Measurements from ENCODE around the gene GLI3.

GLI3 gene

DNA sequence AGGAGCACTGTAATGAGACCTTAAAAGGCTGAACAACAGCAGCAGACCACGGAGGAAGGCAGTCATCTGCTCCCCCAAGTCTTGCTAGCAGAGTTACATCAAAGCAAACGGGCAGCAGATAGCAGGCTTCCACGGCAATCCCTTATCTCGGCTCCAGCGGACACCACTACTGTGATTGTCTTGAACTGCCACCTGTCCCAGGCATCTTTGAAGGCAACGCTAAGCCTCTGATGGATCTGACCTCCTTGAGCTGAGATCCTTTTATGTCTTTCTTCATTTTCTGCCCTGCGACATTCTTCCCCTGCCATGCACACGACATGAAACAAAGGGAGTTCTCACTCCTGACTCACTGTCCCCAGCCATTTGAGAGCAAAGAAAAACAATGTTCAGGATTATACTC, 111.7 kb downstream of the GLI3 start:
- Mint-ChIP-seq H3K4me3 (no peak overlapping the region), H3K36me3 (ENCODE audit: low read depth) (no peaks in the 10 kb centered on the region), H3K27me3 (no peaks in the 10 kb centered on the region), H3K4me1 (ENCODE audit: low read depth) (no peaks in the 10 kb centered on the region), H3K27ac (no peak overlapping the region), H3K9me3 (no peaks in the 10 kb centered on the region)
- intact Hi-C loops (cut with micrococcal nuclease) = no loop called here

DNA sequence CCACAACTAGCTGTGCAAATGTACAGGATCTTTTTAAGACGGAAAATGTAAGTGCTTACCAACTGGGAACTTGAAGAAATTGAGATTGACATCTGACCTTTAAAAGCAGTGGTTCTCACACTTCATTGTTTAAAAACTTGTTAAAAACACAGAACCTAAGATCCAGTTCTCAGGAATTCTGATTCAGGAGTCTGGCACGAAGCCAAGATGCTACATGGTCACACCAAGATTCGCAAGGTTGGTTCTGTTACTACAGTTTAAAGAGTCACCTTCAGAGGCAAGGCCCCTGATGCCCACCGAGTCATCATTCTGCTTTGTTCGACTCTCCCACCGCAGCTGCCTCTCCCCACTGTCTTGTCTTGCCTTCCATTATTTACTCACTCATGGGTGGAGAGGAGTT, 113.3 kb downstream of the GLI3 start:
- intact Hi-C loops (cut with micrococcal nuclease) = no loop called here
- Mint-ChIP-seq H3K4me1 (ENCODE audit: low read depth) (no peaks in the 10 kb centered on the region), H3K4me3 (no peak overlapping the region), H3K9me3 (no peaks in the 10 kb centered on the region), H3K27ac (no peak overlapping the region), H3K27me3 (no peaks in the 10 kb centered on the region), H3K36me3 (ENCODE audit: low read depth) (no peaks in the 10 kb centered on the region)

DNA sequence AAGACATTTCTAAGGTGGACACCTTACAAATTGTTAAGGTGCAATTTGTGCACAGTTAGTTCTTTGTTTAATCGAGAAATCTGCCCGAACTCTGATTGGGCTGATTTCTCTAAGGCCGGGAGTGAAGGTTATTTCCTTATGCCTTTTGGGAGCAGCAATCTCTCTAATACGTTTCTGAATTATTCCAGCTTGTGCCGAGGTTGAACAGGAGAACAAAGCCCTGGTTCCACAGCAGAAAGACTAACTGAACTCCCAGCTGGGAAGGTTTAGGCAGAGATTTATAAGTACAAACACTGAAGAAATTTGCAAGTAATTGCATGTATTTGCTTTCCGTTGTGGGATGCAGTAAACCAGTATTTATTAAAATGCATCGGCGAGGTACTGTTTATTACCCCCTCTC, 116.8 kb downstream of the GLI3 start:
- intact Hi-C loops (cut with micrococcal nuclease) = no loop called here
- H3K4me1 Mint-ChIP-seq (ENCODE audit: low read depth) = no peaks in the 10 kb centered on the region
- no peak overlapping the region for H3K4me3 Mint-ChIP-seq
- H3K9me3 Mint-ChIP-seq = no peaks in the 10 kb centered on the region
- H3K36me3 Mint-ChIP-seq (ENCODE audit: low read depth) = no peaks in the 10 kb centered on the region
- H3K27me3 Mint-ChIP-seq = no peaks in the 10 kb centered on the region
- no peak overlapping the region for H3K27ac Mint-ChIP-seq

DNA sequence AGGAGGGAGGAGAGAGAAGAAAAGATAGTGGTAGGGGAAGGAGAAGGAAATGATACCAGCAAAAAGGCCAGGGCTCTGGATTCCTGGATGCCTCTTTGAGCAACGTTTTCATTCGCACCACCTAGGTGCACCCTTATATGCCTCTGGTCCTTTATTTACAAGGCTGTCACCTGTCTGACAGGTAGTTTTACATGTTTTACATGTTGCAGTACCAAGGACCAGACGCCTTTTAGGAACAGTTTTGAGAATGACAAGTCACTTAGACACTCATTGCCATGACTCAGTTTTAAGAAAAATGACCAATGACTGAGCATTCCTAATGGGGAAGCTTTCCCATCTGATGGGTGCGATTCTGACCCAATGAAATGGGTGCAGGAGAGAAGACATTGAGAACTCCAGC, 119.8 kb downstream of the GLI3 start:
- H3K4me1 Mint-ChIP-seq (ENCODE audit: low read depth) = no peaks in the 10 kb centered on the region
- no peak overlapping the region for H3K27ac Mint-ChIP-seq
- H3K27me3 Mint-ChIP-seq = no peaks in the 10 kb centered on the region
- intact Hi-C loops (cut with micrococcal nuclease) = no loop called here
- H3K4me3 Mint-ChIP-seq = no peak overlapping the region
- H3K9me3 Mint-ChIP-seq = no peaks in the 10 kb centered on the region
- no peaks in the 10 kb centered on the region for H3K36me3 Mint-ChIP-seq (ENCODE audit: low read depth)

DNA sequence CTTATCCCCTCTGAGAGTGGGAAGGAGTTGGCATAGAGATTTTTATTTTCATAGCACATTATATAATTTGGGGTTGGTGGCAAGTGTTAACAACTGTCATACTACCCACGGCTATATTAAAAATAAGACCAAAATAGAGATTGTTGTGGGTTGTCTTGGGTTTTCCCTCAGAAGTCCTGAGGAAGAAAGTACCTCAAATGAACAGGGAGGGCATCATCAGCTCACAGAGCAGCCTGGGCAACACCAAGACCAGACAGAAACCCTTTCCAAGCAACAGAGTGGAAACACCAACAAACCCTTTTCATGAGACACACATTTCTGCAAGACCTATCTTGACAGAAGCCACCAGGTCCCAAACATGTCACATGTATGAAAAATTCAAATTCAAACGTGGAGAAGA, 121.2 kb downstream of the GLI3 start:
- H3K27ac Mint-ChIP-seq = no peak overlapping the region
- intact Hi-C loops (cut with micrococcal nuclease) = no loop called here
- H3K4me1 Mint-ChIP-seq (ENCODE audit: low read depth) = no peaks in the 10 kb centered on the region

DNA sequence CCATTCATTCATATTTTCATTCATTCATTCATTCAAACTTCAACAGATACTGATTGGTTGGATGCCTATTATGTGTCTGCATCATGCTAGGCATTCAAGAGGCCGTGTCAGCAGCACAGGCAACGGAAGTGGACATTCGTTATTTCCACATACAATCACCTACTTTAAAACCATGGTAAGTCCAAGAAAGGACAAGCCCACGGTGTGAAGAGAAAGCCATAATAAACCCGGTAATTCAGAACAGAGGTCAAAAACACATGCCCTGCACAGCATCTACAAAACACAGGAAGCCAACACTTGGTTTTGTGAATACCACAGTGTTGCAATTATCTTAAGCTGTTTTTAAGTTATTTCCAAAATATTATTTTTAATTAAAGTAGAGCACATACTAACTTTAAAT, 126.7 kb downstream of the GLI3 start:
- no peak overlapping the region for H3K4me3 Mint-ChIP-seq
- H3K4me1 Mint-ChIP-seq (ENCODE audit: low read depth) = no peaks in the 10 kb centered on the region
- H3K27ac Mint-ChIP-seq = no peak overlapping the region

More for the DNA sequence above, 121.2 kb downstream of the GLI3 start:
- H3K9me3 Mint-ChIP-seq = no peaks in the 10 kb centered on the region
- H3K27me3 Mint-ChIP-seq = no peaks in the 10 kb centered on the region
- no peak overlapping the region for H3K4me3 Mint-ChIP-seq
- no peaks in the 10 kb centered on the region for H3K36me3 Mint-ChIP-seq (ENCODE audit: low read depth)

DNA sequence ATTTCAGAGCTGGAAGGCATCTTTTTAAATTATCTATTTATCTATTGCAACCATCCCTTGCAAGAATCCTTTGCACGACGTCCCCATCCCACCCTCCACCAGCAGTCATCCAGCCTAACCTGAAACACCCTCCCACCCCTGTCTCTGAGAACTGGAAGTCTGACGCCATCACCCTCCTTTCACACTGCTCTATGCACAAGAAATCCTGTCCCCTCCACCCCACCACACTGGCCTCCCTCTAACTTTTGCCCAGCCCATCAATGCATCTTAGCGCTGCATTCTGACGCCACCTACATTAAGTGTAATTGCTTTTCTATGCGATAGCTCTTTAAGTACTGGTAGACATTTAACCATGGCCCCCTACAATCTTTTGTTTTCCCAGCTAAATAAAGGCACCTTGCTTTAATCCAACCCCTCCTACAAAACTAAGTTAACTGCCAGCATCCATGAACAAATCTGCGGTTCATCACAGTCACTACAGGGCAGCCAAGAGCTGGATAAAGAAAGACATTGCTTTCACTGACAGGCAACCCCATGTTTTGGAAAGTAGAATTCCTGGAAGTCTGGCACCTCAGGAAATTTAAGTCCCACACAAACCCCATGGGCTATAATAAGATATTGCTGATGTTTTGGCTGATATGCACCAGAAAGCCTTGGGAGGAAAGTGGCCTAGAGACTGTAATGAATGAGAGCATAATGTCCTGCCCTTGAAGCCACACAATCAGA, 128.0 kb downstream of the GLI3 start:
- H3K27ac Mint-ChIP-seq = no peak overlapping the region
- peaks cover 12% of the 10 kb centered on the region for H3K27me3 Mint-ChIP-seq
- no peaks in the 10 kb centered on the region for H3K9me3 Mint-ChIP-seq
- no peaks in the 10 kb centered on the region for H3K4me1 Mint-ChIP-seq (ENCODE audit: low read depth)
- intact Hi-C loops (cut with micrococcal nuclease) = no loop called here
- H3K4me3 Mint-ChIP-seq = no peak overlapping the region
- H3K36me3 Mint-ChIP-seq (ENCODE audit: low read depth) = no peaks in the 10 kb centered on the region

More for the DNA sequence above, 126.7 kb downstream of the GLI3 start:
- H3K27me3 Mint-ChIP-seq = peaks cover 12% of the 10 kb centered on the region
- no peaks in the 10 kb centered on the region for H3K9me3 Mint-ChIP-seq
- intact Hi-C loops (cut with micrococcal nuclease) = no loop called here
- H3K36me3 Mint-ChIP-seq (ENCODE audit: low read depth) = no peaks in the 10 kb centered on the region

DNA sequence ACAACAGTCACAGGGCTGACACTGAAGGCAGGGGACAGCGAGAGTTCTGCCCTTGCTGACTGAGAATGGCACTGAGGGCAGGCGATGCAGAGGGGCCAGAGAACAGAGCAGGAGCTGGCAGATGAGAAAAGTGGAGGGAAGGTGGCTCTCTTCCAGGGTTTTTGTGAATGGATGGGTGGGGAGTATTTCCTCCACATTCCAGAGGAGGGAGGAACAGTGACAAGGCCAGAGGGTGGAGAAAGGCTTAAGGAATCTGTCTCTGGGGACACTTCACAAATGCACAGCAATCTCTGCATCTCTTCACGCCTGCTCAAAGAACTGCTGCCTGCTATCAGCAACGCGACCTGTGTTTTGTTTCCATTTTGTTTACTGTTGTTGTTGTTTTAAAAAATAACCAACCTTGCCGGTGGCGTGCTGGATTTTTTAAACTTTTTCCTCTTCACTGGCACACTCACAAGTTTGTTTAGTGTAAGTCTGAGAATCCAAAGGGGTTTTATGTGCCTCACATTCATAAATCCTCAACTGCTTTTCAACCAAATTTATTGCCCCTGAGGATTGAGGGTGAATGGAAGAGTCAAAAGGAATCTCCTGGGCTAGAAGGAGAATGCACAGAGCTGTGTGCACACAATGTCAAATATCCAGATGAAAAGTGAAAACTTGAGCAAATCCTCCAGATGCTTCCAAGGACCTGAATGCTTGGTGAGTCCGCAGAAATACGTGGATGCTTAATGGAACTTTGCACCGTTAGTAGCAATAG, 129.3 kb downstream of the GLI3 start:
- peaks cover 10% of the 10 kb centered on the region for H3K4me1 Mint-ChIP-seq (ENCODE audit: low read depth)
- H3K4me3 Mint-ChIP-seq = no peak overlapping the region
- H3K27me3 Mint-ChIP-seq = peaks cover 12% of the 10 kb centered on the region
- no peaks in the 10 kb centered on the region for H3K9me3 Mint-ChIP-seq
- intact Hi-C loops (cut with micrococcal nuclease) = no loop called here
- H3K27ac Mint-ChIP-seq = no peak overlapping the region
- H3K36me3 Mint-ChIP-seq (ENCODE audit: low read depth) = no peaks in the 10 kb centered on the region

DNA sequence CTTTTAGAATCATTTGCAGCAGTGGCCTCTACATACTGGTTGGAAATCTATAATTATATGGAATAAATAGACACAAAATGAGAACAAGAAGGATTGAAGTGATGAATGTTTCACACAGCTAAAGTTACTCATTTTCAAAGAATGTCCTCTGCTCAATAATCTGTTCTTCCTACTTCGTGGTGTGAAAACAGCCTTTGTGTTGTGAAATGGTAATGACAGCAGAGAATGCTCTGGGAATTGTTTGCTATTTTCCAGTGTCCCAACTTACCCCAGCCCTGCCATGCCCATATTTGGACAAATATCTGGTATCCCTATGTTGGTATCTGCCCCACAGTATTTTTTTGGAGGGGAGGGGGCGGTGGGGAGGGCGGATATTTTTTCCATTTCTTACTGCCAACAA, 130.4 kb downstream of the GLI3 start:
- Mint-ChIP-seq H3K4me1 (ENCODE audit: low read depth) (peaks cover 10% of the 10 kb centered on the region), H3K36me3 (ENCODE audit: low read depth) (no peaks in the 10 kb centered on the region), H3K27me3 (peaks cover 12% of the 10 kb centered on the region), H3K9me3 (no peaks in the 10 kb centered on the region), H3K4me3 (no peak overlapping the region), H3K27ac (no peak overlapping the region)
- intact Hi-C loops (cut with micrococcal nuclease) = no loop called here

DNA sequence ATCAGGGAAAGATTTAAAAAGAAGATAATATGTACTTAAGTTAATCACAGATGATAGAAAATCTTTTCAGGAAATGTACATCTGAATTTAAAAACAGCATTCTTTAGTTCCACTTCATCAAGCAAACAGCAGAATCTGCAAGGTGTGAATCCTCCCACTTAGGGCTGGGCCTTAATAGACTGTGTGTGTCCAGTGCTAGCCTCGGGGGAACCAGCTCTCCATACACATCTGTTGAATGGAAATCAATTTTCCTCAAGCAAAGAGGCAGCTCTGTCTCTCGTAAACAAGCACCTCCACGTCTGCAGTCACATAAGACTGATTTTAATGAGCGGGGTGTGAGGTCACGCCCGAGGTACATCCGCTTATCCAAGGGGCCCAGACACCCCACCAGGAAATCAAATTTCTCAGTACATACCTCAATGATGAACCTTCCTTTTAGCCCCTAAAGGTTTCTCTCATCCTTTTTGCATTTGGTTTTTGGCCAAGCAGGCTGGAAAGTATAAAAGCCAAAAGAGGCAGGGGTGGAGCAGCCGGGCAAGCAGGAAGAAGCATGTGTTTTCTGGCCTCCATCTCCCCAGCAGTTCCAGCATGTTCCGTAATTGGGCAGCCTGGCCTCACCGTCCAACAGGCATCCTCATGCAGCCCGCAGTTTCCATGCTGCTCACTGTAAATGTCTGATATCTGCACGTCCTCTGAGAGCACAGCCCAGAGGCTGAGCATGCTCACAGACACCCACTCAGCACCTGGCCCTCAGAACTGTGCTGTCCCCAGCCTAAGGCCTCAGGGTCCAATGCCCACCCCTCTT, 131.3 kb downstream of the GLI3 start:
- Mint-ChIP-seq H3K4me3 (no peak overlapping the region), H3K9me3 (no peaks in the 10 kb centered on the region), H3K36me3 (ENCODE audit: low read depth) (no peaks in the 10 kb centered on the region), H3K4me1 (ENCODE audit: low read depth) (peaks cover 10% of the 10 kb centered on the region), H3K27me3 (peaks cover 12% of the 10 kb centered on the region), H3K27ac (no peak overlapping the region)
- intact Hi-C loops (cut with micrococcal nuclease) = no loop called here

DNA sequence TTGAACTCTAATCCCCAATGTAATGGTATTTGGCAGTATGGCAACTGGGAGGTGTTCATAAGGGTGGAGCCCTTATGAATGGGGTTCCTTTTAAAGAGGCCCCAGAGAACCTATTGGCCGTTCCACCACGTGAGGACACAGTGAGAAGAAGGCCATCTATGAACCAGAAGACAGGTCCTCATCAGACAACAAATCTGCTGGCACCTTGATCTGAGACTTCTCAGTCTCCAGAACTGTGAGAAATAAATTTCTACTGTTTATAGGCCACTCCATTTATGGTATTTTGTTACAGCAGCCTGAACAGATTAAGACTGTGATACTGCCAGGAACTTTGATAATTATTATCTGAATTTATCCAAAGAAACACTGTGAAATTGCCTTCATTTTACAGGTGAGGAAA, 132.3 kb downstream of the GLI3 start:
- H3K27me3 Mint-ChIP-seq = peaks cover 12% of the 10 kb centered on the region
- no peak overlapping the region for H3K27ac Mint-ChIP-seq
- no peaks in the 10 kb centered on the region for H3K36me3 Mint-ChIP-seq (ENCODE audit: low read depth)
- H3K9me3 Mint-ChIP-seq = no peaks in the 10 kb centered on the region
- no peak overlapping the region for H3K4me3 Mint-ChIP-seq
- intact Hi-C loops (cut with micrococcal nuclease) = no loop called here
- peaks cover 10% of the 10 kb centered on the region for H3K4me1 Mint-ChIP-seq (ENCODE audit: low read depth)

DNA sequence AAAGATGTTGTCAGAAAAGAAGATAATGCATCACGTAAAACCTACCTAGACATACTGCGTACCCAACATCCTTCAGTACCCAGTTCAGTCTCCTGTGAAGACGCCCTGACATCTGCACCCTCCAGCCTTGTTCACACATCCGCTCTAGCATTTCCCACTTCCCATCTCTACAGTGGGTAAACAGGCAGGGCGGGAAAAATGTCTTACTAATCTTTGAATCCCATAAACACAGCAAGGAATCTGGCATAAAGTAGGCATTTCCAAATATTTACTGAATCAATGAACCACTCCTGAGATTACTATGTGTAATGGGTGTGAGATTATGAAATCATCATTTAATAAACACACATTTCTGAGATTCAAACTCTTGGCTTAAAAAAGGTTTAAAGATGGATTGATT, 132.8 kb downstream of the GLI3 start:
- Mint-ChIP-seq H3K4me1 (ENCODE audit: low read depth) (peaks cover 10% of the 10 kb centered on the region), H3K36me3 (ENCODE audit: low read depth) (no peaks in the 10 kb centered on the region), H3K27ac (no peak overlapping the region), H3K9me3 (no peaks in the 10 kb centered on the region), H3K4me3 (no peak overlapping the region), H3K27me3 (peaks cover 11% of the 10 kb centered on the region)
- intact Hi-C loops (cut with micrococcal nuclease) = no loop called here

DNA sequence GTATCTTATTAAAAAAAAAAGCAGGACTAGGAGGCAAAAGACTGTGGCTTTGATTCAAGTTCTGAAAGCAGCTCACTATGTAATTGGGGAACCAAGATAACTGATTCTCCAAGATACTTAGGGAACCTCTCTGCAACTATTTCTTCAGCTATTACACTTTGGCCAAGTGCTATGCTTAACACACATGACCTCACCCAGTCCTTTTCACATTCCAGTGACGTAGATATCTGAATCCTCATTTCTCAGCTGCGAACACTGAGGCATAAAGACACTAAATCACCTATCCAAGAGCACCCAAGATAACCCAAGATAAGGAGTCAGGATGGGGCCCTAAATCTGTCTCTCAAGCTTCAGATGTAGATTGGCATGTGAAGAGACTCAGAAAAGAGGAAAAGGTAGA, 133.6 kb downstream of the GLI3 start:
- Mint-ChIP-seq H3K36me3 (ENCODE audit: low read depth) (no peaks in the 10 kb centered on the region), H3K27ac (no peak overlapping the region), H3K9me3 (no peaks in the 10 kb centered on the region), H3K4me3 (no peak overlapping the region), H3K27me3 (peaks cover 7% of the 10 kb centered on the region), H3K4me1 (ENCODE audit: low read depth) (peaks cover 10% of the 10 kb centered on the region)
- intact Hi-C loops (cut with micrococcal nuclease) = no loop called here

DNA sequence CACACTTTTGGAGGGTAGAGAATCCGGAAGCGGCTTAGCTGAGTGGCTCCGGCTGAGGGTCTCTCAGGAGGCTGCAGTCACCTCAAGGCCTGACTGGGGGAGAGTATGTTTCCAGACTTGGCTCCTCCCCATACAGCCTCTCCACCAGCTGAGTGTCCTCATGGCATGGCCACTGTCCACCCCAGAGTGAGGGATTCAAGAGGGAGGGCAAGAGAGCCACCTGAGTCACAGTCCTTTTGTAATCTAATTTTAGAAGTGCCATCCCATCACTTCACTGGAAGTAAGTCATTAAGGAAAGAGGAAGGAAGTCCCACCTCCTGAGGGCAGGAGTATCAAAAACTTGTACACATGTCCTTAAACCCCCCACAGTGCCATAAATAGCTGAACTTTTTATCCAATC, 134.0 kb downstream of the GLI3 start:
- Mint-ChIP-seq H3K27me3 (peaks cover 5% of the 10 kb centered on the region), H3K9me3 (no peaks in the 10 kb centered on the region), H3K27ac (no peak overlapping the region), H3K36me3 (ENCODE audit: low read depth) (no peaks in the 10 kb centered on the region), H3K4me3 (no peak overlapping the region), H3K4me1 (ENCODE audit: low read depth) (peaks cover 10% of the 10 kb centered on the region)
- intact Hi-C loops (cut with micrococcal nuclease) = no loop called here
